Stomach (tissue), 9 donors: ENCODE results near the gene GAPVD1. TPM values are rescaled to one million over a fixed set of nuclear protein-coding genes. Genes with fewer than 3 reads are reported as not detected.

Experiments
- DNase-seq, 2 donors: peaks; one replicate each; pipeline versions ENCODE4 v3.0.0 to v3.0.0-alpha.2; 2013 to 2019
- H3K27ac ChIP-seq, 5 donors: fragments of 200-600 bp in 4 of 5; sonication (generic) in 4 of 5; one replicate each; pipeline ENCODE4 v1.5.1; 2013 to 2019; ENCODE audit warnings: mild to moderate bottlenecking in 1 of 5, moderate library complexity in 1 of 5
- H3K27me3 ChIP-seq, 3 donors: fragments of 200-600 bp; sonication (generic); one replicate each; pipeline ENCODE4 v1.5.1; 2017 to 2019; ENCODE audit warnings: mixed run types in 1 of 3
- H3K36me3 ChIP-seq, 4 donors: fragments of 200-600 bp; sonication (generic); 1 replicate in 3 of 4; 2 replicates in 1 of 4; pipeline ENCODE4 v1.5.1; 2016 to 2019
- H3K4me1 ChIP-seq, 4 donors: fragments of 200-600 bp; sonication (generic); one replicate each; pipeline ENCODE4 v1.5.1; 2016 to 2019
- H3K4me3 ChIP-seq, 4 donors: fragments of 200-600 bp; sonication (generic) in 3 of 4; one replicate each; pipeline ENCODE4 v1.5.1; 2016 to 2019; ENCODE audit warnings: mild to moderate bottlenecking in 1 of 4
- H3K9me3 ChIP-seq, 4 donors: fragments of 200-600 bp; sonication (generic); one replicate each; pipeline ENCODE4 v1.5.1; 2016 to 2019
- CTCF ChIP-seq, 7 experiments: fragments of 450-650 bp in 4 of 7; fragments of 200-600 bp in 3 of 7; sonication (generic) in 3 of 7; IDR thresholded peaks; one replicate each; pipeline ENCODE4 v1.5.1; 2016 to 2019; ENCODE audit warnings: antibody characterized with exemption in 7 of 7, control low read depth in 2 of 7, mild to moderate bottlenecking in 1 of 7
- EP300 ChIP-seq: sonication (generic); formaldehyde crosslinking; IDR thresholded peaks from one replicate; pipeline ENCODE4 v1.6.1; 2017; ENCODE audit warnings: antibody characterized with exemption
- POLR2A ChIP-seq, 4 donors: fragments of 450-650 bp; IDR thresholded peaks; one replicate each; pipeline ENCODE4 v1.6.1; 2016; ENCODE audit warnings: antibody characterized with exemption in 4 of 4, control low read depth in 2 of 4, mild to moderate bottlenecking in 1 of 4, moderate library complexity in 1 of 4
- POLR2AphosphoS5 ChIP-seq, 3 donors: sonication (generic); formaldehyde crosslinking; IDR thresholded peaks; one replicate each; pipeline ENCODE4 v1.6.1; 2016; ENCODE audit warnings: antibody characterized with exemption in 3 of 3
- WGBS, 5 donors: extraction: QIAGEN DNeasy Blood & Tissue Kit in 3 of 5; methylation state at CpG; one replicate each; pipeline versions ENCODE4 v1.1.5 to v1.1.7; 2013 to 2018; 5-methylcytosine and 5-hydroxymethylcytosine counted together
- intact Hi-C: fragments of 100-400 bp; cut with DNase I; formaldehyde crosslinking; loops from one replicate; pipeline ENCODE4 v1.15.1; 2023; ENCODE audit warnings: low total_unique reads
- polyA plus RNA-seq, 3 donors: library from polyadenylated mRNA; stranded (reverse); fragments of 200-250 nt; gene quantifications; one replicate each; pipeline ENCODE4 v1.2.3, GENCODE V29; 2013
- total RNA-seq, 5 donors: library from RNA; depleted of rRNA; stranded (reverse); fragments of >200 nt; gene quantifications; one replicate each; pipeline versions ENCODE4 v1.1.0 to v1.2.3, GENCODE V29; 2014 to 2016
- donor health status: healthy with polysubstance abuse.
- donor health status: Bipolar disorder and iron deficiency.
- donor health status: healthy.

Gene GAPVD1
- total and polyA plus RNA-seq, 8 donors: 3.9 to 140 (median 26.2) TPM

- DNase-seq: no peak
- no peaks in the 10 kb centered on the region for H3K9me3 ChIP-seq
- peak overlapping the region; percentile 73 to 93 (median 80) for H3K4me3 ChIP-seq
- intact Hi-C loops: no loop called here
- H3K27ac ChIP-seq: peak overlapping the region in 2 of 5 donors; percentile 96 to 97
- TF ChIP-seq POLR2A (IDR thresholded peaks at IDR 0.05): no peak
- TF ChIP-seq EP300: no peak
- TF ChIP-seq POLR2AphosphoS5 (IDR thresholded peaks at IDR 0.05): no peak
- no peak for TF ChIP-seq CTCF (IDR thresholded peaks at IDR 0.05)
- H3K36me3 ChIP-seq: peaks cover 41 to 61% (median 56%) of the 10 kb centered on the region in 4 donors
- H3K4me1 ChIP-seq: peaks cover 47 to 78% (median 63%) of the 10 kb centered on the region in 4 donors
- no peaks in the 10 kb centered on the region for H3K27me3 ChIP-seq
- 32 to 68% (median 51%) methylated on average over 14 of the region's 14 CpGs for whole genome bisulfite sequencing, 5 donors
Measured at GRCh38 chr9:125238915-125239446, 22.6 kb upstream of the GAPVD1 start.

- Histone ChIP-seq H3K4me1 (peaks cover 45 to 72% (median 59%) of the 10 kb centered on the region in 4 donors), H3K9me3 (no peaks in the 10 kb centered on the region), H3K4me3 (peak overlapping the region; percentile 73 to 93 (median 80)), H3K36me3 (peaks cover 40 to 54% (median 49%) of the 10 kb centered on the region in 4 donors), H3K27ac (peak overlapping the region in 4 of 5 donors; percentile 94 to 97 (median 96)), H3K27me3 (no peaks in the 10 kb centered on the region)
- no peak for DNase-seq
- TF ChIP-seq EP300: no peak
- no peak for TF ChIP-seq POLR2A (IDR thresholded peaks at IDR 0.05)
- TF ChIP-seq CTCF (IDR thresholded peaks at IDR 0.05): no peak
- no peak for TF ChIP-seq POLR2AphosphoS5 (IDR thresholded peaks at IDR 0.05)
- WGBS, 5 donors: 6 to 15% (median 7%) methylated on average over 8 of the region's 8 CpGs
- intact Hi-C loops: no loop called here
Measured at GRCh38 chr9:125239631-125240597, 21.7 kb upstream of the GAPVD1 start.

DNA sequence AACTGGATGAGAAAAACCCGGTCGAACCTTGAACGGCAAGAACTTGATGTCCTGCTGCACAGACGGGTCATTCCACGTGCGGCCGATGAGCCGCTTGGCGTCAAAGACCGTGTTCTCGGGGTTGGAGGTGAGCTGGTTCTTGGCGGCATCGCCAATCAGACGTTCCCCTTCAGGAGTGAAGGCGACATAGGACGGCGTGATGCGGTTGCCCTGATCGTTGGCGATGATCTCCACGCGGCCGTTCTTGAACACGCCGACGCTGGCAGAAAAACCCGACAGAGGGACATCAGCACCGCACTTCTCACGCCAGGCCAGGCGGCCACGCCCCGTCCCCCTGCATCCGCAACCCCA is 21.0 kb upstream of the GAPVD1 start:
- no peaks in the 10 kb centered on the region for H3K9me3 ChIP-seq
- TF ChIP-seq CTCF (IDR thresholded peaks at IDR 0.05) (no peak), POLR2AphosphoS5 (IDR thresholded peaks at IDR 0.05) (no peak), POLR2A (IDR thresholded peaks at IDR 0.05) (no peak), EP300 (no peak)
- peak overlapping the region; percentile 73 to 93 (median 80) for H3K4me3 ChIP-seq
- peak overlapping the region; percentile 94 to 98 (median 97) for H3K27ac ChIP-seq
- DNase-seq: peak; percentile 50 to 77
- peaks cover 37 to 65% (median 52%) of the 10 kb centered on the region in 4 donors for H3K4me1 ChIP-seq
- 0% methylated on average over 11 to 33 of the region's 33 CpGs for WGBS, 5 donors
- intact Hi-C loops: no loop called here
- no peaks in the 10 kb centered on the region for H3K27me3 ChIP-seq
- peaks cover 33 to 47% (median 42%) of the 10 kb centered on the region in 4 donors for H3K36me3 ChIP-seq

- Histone ChIP-seq H3K4me1 (peaks cover 31 to 59% (median 46%) of the 10 kb centered on the region in 4 donors), H3K4me3 (peak within 1 kb of the TSS; percentile 73 to 93 (median 80)), H3K36me3 (peaks cover 26 to 40% (median 36%) of the 10 kb centered on the region in 4 donors), H3K27me3 (no peaks in the 10 kb centered on the region), H3K27ac (peak within 1 kb of the TSS; percentile 94 to 98 (median 97)), H3K9me3 (no peaks in the 10 kb centered on the region)
- TF ChIP-seq CTCF (IDR thresholded peaks at IDR 0.05) (peak in 2 of 7 experiments; percentile 14 to 22), POLR2AphosphoS5 (IDR thresholded peaks at IDR 0.05) (peak; percentile 98 to 100 (median 100)), EP300 (no peak), POLR2A (IDR thresholded peaks at IDR 0.05) (peak in 2 of 4 donors; percentile 90 to 99)
- DNase-seq: peak; percentile 100
- intact Hi-C loops: no loop called here
- WGBS, 5 donors: 0 to 1% (median 0%) methylated on average over 16 to 59 of the region's 59 CpGs
Measured at GRCh38 chr9:125241000-125241862, 20.4 kb upstream of the GAPVD1 start, which contains the start of gene HSPA5. HSPA5 (minus strand) TSS chr9:125241343; CDS start chr9:125241126, 217 bp downstream.
